Astrocyte of the spinal cord (primary cell): ENCODE measurements around the gene SPEG.

Experiments used
- DNase-seq: peaks from one replicate; pipeline ENCODE4 v3.0.0; 2011; ENCODE audit warnings: low read depth, low spot score
- H3K4me3 ChIP-seq: 2 replicates; pipeline ENCODE4 v1.5.1; 2011; ENCODE audit warnings: low read depth, mild to moderate bottlenecking, low read length, moderate library complexity
- in situ Hi-C: cut with HindIII; loops from 2 replicates; pipeline ENCODE4 v1.10.0; 2017; ENCODE audit warnings: low sequenced_read_pairs
- TF ChIP-seq, protein P1 (sequence below): IDR thresholded peaks from 2 replicates; pipeline ENCODE4 v1.5.1; 2012; ENCODE audit warnings: low read depth, mild to moderate bottlenecking, low read length, inconsistent platforms

Gene SPEG

GRCh38 chr2:219418155-219419011, 16.3 kb upstream of the SPEG start, which contains the start of gene DES:
DES (plus strand) TSS chr2:219418377; CDS start chr2:219418463, 86 bp downstream.
- DNase-seq = no peak
- in situ Hi-C loops = no loop called here
- TF ChIP-seq, protein P1, sequence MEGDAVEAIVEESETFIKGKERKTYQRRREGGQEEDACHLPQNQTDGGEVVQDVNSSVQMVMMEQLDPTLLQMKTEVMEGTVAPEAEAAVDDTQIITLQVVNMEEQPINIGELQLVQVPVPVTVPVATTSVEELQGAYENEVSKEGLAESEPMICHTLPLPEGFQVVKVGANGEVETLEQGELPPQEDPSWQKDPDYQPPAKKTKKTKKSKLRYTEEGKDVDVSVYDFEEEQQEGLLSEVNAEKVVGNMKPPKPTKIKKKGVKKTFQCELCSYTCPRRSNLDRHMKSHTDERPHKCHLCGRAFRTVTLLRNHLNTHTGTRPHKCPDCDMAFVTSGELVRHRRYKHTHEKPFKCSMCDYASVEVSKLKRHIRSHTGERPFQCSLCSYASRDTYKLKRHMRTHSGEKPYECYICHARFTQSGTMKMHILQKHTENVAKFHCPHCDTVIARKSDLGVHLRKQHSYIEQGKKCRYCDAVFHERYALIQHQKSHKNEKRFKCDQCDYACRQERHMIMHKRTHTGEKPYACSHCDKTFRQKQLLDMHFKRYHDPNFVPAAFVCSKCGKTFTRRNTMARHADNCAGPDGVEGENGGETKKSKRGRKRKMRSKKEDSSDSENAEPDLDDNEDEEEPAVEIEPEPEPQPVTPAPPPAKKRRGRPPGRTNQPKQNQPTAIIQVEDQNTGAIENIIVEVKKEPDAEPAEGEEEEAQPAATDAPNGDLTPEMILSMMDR = peak; percentile 6
- H3K4me3 ChIP-seq = no peak within 1 kb of the TSS

DNA sequence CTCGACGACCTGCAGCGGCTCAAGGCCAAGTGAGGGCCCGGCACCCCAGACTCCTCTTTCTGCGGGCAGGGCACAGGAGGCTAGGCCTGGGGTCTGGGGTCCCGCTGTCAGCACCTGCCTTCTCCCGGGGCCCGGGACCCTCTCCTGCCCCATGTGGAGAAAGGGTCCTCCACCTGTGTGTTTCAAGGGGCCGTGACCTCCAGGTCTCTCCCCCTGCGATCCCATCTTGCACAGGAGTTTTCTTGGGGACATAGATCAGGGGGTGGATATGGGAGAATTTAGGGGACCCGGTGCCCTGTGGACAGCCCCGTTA, 15.7 kb upstream of the SPEG start:
- in situ Hi-C loops = no loop called here
- TF ChIP-seq, protein P1 = no peak
- no peak overlapping the region for H3K4me3 ChIP-seq

GRCh38 chr2:219419331-219420197, 15.1 kb upstream of the SPEG start:
- no peak overlapping the region for H3K4me3 ChIP-seq
- TF ChIP-seq, protein P1 = no peak
- no peak for DNase-seq
- in situ Hi-C loops = no loop called here

More for the DNA sequence above, 15.7 kb upstream of the SPEG start:
- DNase-seq = no peak

DNA sequence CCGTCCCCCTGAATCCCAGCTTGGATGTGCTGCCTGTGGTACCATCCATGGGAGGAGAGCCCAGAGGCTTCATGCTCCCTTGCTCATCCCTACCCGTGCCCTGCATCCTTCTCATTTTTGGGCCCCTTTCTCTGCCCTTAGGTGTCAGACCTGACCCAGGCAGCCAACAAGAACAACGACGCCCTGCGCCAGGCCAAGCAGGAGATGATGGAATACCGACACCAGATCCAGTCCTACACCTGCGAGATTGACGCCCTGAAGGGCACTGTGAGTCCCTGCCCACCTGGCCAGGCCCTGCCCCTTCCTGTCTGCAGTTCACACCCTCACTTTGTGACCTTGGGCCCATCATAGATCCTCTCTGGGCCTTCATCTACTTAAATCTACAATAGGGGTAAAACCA, 14.0 kb upstream of the SPEG start:
- in situ Hi-C loops = no loop called here
- no peak for DNase-seq
- H3K4me3 ChIP-seq = no peak overlapping the region
- TF ChIP-seq, protein P1 = no peak

DNA sequence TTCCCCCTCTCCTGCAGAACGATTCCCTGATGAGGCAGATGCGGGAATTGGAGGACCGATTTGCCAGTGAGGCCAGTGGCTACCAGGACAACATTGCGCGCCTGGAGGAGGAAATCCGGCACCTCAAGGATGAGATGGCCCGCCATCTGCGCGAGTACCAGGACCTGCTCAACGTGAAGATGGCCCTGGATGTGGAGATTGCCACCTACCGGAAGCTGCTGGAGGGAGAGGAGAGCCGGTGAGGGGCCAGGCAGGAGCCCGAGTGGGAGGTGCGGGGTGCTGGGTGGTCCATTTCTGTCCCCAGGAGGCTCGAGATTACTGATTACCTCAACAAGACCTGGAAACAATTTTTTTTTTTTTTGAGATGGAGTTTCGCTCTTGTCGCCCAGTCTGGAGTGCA, 13.3 kb upstream of the SPEG start:
- no peak overlapping the region for H3K4me3 ChIP-seq
- in situ Hi-C loops = no loop called here
- TF ChIP-seq, protein P1 = no peak
- DNase-seq = no peak

- no peak overlapping the region for H3K4me3 ChIP-seq
- DNase-seq = no peak
- in situ Hi-C loops = no loop called here
- TF ChIP-seq, protein P1 = no peak
These were observed 11.6 kb upstream of the SPEG start for GRCh38 chr2:219422952-219423534.
